GM21515 (cell line): ENCODE data around the gene LSM7.

ENCODE experiments used
- ATAC-seq: cut with Tn5 transposase; IDR thresholded peaks from one replicate; pipeline ENCODE4 v1.9.1; 2021; ENCODE audit not compliant: unreplicated experiment

Gene LSM7

GRCh38 chr19:2338751-2339643 is 10.6 kb upstream of the LSM7 start:
- no peak for ATAC-seq

- ATAC-seq: no peak
Observed at GRCh38 chr19:2338055-2338615, 9.7 kb upstream of the LSM7 start.

GRCh38 chr19:2337329-2337707 is 8.9 kb upstream of the LSM7 start:
- no peak for ATAC-seq

GRCh38 chr19:2336528-2337328 is 8.3 kb upstream of the LSM7 start:
- ATAC-seq: no peak

- ATAC-seq: no peak
Observed at GRCh38 chr19:2335848-2336247, 7.5 kb upstream of the LSM7 start.

- no peak for ATAC-seq
Observed at GRCh38 chr19:2334986-2335846, 6.8 kb upstream of the LSM7 start.

- ATAC-seq: no peak
Observed at GRCh38 chr19:2334426-2334825, 6.0 kb upstream of the LSM7 start.

- ATAC-seq: no peak
Observed at GRCh38 chr19:2333807-2334211, 5.4 kb upstream of the LSM7 start.

- no peak for ATAC-seq
Observed at GRCh38 chr19:2333027-2333806, 4.8 kb upstream of the LSM7 start.

GRCh38 chr19:2332341-2333026 is 4.1 kb upstream of the LSM7 start:
- no peak for ATAC-seq

- no peak for ATAC-seq
Observed at GRCh38 chr19:2331601-2332246, 3.3 kb upstream of the LSM7 start.

GRCh38 chr19:2330632-2331284 is 2.4 kb upstream of the LSM7 start:
- no peak for ATAC-seq

- no peak for ATAC-seq
Observed at GRCh38 chr19:2330255-2330631, 1.9 kb upstream of the LSM7 start.

- ATAC-seq: no peak
Observed at GRCh38 chr19:2329501-2329916, 1.1 kb upstream of the LSM7 start.

GRCh38 chr19:2329149-2329478 is 728 bp upstream of the LSM7 start:
- ATAC-seq: no peak

- no peak for ATAC-seq
Observed at GRCh38 chr19:2327773-2328400, 499 bp downstream of the LSM7 start.

GRCh38 chr19:2326699-2327360 is 1.6 kb downstream of the LSM7 start:
- ATAC-seq: no peak
